Breast epithelium (tissue), 3 donors: Measurements from ENCODE around the gene OR51M1.

Source experiments
- POLR2A ChIP-seq: fragments of 450-650 bp; IDR thresholded peaks from one replicate; pipeline ENCODE4 v1.6.1; 2016; ENCODE audit warnings: antibody characterized with exemption, mild to moderate bottlenecking, moderate library complexity
- POLR2AphosphoS5 ChIP-seq, 3 donors: sonication (generic); formaldehyde crosslinking; IDR thresholded peaks; one replicate each; pipeline ENCODE4 v1.6.1; 2017; ENCODE audit warnings: antibody characterized with exemption in 3 of 3
- TF ChIP-seq, protein P1 (sequence below), 3 donors: fragments of 450-650 bp; IDR thresholded peaks; one replicate each; pipeline ENCODE4 v1.5.1; 2016 to 2017; ENCODE audit warnings: antibody characterized with exemption in 3 of 3, mild to moderate bottlenecking in 3 of 3, moderate library complexity in 3 of 3

DNA sequence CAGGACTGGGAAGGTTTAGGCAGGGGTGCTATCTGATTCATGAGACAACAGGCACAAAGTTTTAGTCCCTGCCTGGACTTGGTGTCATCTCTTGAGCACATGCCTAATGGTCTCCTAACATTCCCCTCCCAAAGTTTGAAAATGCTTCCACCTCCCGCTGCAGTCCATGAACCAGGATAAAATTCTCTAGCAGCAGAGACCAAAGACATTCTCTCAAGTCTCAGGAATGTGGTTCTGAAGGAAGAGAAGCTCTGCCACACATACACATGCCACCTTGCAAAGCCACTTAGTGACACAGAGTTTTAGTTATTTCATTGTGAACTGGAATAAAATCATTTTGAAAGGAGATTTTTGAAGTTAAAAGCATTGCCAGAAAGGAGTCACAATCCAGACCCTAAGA lies 16.8 kb upstream of the OR51M1 start:
- TF ChIP-seq POLR2A = no peak
- TF ChIP-seq, protein P1, sequence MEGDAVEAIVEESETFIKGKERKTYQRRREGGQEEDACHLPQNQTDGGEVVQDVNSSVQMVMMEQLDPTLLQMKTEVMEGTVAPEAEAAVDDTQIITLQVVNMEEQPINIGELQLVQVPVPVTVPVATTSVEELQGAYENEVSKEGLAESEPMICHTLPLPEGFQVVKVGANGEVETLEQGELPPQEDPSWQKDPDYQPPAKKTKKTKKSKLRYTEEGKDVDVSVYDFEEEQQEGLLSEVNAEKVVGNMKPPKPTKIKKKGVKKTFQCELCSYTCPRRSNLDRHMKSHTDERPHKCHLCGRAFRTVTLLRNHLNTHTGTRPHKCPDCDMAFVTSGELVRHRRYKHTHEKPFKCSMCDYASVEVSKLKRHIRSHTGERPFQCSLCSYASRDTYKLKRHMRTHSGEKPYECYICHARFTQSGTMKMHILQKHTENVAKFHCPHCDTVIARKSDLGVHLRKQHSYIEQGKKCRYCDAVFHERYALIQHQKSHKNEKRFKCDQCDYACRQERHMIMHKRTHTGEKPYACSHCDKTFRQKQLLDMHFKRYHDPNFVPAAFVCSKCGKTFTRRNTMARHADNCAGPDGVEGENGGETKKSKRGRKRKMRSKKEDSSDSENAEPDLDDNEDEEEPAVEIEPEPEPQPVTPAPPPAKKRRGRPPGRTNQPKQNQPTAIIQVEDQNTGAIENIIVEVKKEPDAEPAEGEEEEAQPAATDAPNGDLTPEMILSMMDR (IDR thresholded peaks at IDR 0.05) = no peak
- TF ChIP-seq POLR2AphosphoS5 (IDR thresholded peaks at IDR 0.05) = no peak
